ENCODE data around the gene MCF2L2. TPM values are rescaled to one million over a fixed set of nuclear protein-coding genes. Genes with fewer than 3 reads are reported as not detected.

MCF2L2 gene
- total RNA-seq, 4 donors from 2014 or later, result 0.13 to 0.49 (median 0.22) TPM; not detected in 1

DNA sequence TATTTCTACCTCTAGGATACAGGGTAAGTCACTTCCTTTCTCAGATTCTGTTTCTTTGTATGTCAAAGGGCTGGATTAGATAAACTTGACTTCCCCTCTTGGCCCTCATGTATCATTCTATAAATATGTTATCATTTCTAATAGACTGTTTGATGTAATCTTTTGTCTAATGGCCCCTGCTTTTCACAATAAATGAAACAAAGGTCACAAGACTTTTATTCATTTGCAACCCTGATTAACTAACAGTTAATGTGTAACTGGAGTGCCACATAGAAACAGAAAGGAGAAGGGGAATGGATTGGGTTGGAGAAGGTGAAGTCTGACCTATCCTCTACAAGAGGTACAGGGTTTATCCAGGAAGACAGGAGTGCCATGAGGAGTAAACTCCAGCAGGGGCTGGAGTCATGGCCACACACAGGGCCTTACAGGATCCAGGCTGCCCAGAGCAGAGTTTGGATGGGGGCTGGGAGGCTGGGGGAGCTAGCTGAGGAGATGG lies 183.4 kb downstream of the MCF2L2 start:
- Histone ChIP-seq H3K4me1 (no peaks in the 10 kb centered on the region), H3K36me3 (no peaks in the 10 kb centered on the region), H3K27ac (no peak overlapping the region), H3K27me3 (no peaks in the 10 kb centered on the region), H3K9me3 (no peaks in the 10 kb centered on the region), H3K4me3 (replicated peaks in 1 of 3) (no peak overlapping the region)
- intact Hi-C loops (cut with DNase I), result no loop called here
- DNase-seq, result no peak
- TF ChIP-seq POLR2A (IDR thresholded peaks at IDR 0.05), result no peak
- TF ChIP-seq, protein P1, sequence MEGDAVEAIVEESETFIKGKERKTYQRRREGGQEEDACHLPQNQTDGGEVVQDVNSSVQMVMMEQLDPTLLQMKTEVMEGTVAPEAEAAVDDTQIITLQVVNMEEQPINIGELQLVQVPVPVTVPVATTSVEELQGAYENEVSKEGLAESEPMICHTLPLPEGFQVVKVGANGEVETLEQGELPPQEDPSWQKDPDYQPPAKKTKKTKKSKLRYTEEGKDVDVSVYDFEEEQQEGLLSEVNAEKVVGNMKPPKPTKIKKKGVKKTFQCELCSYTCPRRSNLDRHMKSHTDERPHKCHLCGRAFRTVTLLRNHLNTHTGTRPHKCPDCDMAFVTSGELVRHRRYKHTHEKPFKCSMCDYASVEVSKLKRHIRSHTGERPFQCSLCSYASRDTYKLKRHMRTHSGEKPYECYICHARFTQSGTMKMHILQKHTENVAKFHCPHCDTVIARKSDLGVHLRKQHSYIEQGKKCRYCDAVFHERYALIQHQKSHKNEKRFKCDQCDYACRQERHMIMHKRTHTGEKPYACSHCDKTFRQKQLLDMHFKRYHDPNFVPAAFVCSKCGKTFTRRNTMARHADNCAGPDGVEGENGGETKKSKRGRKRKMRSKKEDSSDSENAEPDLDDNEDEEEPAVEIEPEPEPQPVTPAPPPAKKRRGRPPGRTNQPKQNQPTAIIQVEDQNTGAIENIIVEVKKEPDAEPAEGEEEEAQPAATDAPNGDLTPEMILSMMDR (IDR thresholded peaks at IDR 0.05), result no peak

DNA sequence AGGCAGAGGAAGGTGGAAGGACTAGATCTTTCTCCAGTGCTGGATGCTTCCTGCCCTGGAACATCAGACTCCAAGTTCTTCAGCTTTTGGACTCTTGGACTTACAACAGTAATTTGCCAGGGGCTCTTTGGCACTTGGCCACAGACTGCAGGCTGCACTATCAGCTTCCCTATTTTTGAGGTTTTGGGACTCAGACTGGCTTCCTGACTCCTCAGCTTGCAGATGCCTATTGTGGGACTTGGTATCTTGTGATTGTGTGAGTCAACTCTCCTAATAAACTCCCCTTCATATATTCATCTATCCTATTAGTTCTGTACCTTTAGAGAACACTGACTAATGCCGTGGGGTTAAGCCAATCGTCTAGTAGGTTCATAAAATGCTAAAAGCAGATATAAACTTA lies 184.2 kb downstream of the MCF2L2 start:
- H3K27ac ChIP-seq, result no peak overlapping the region
- 84 to 90% methylated on average over 2 of the region's 2 CpGs for WGBS, 2 donors
- no peaks in the 10 kb centered on the region for H3K27me3 ChIP-seq
- H3K4me3 ChIP-seq (replicated peaks in 1 of 3), result no peak overlapping the region
- H3K4me1 ChIP-seq, result no peaks in the 10 kb centered on the region
- intact Hi-C loops (cut with DNase I), result no loop called here
- no peak for TF ChIP-seq POLR2A (IDR thresholded peaks at IDR 0.05)
- TF ChIP-seq, protein P1 (IDR thresholded peaks at IDR 0.05), result no peak
- peak in 1 of 2 donors; percentile 16 for DNase-seq
- H3K36me3 ChIP-seq, result no peaks in the 10 kb centered on the region
- no peaks in the 10 kb centered on the region for H3K9me3 ChIP-seq

DNA sequence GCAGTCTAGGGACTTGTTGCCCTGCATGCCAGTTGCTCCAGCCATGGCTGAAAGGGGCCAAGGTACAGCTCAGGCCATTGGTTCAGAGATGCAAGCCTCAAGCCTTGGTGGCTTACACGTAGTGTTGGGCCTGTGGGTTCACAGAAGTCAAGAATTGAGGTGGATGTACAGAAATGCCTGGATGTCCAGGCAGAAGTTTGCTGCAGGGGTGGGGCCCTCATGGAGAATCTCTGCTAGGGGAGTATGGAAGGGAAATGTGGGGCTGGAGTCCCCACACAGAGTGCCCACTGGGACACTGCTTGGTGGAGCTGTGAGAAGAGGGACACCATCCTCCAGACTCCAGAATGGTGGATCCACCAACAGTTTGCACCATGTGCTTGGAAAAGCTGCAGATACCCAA lies 186.0 kb downstream of the MCF2L2 start:
- WGBS, 2 donors, result 82 to 100% methylated on average over 1 of the region's 1 CpG
- TF ChIP-seq, protein P1 (IDR thresholded peaks at IDR 0.05), result no peak
- no peak for TF ChIP-seq POLR2A (IDR thresholded peaks at IDR 0.05)
- no peak for DNase-seq
- H3K27me3 ChIP-seq, result no peaks in the 10 kb centered on the region
- no peak overlapping the region for H3K4me3 ChIP-seq (replicated peaks in 1 of 3)
- H3K27ac ChIP-seq, result no peak overlapping the region
- H3K4me1 ChIP-seq, result no peaks in the 10 kb centered on the region
- no peaks in the 10 kb centered on the region for H3K9me3 ChIP-seq
- intact Hi-C loops (cut with DNase I), result no loop called here
- no peaks in the 10 kb centered on the region for H3K36me3 ChIP-seq

DNA sequence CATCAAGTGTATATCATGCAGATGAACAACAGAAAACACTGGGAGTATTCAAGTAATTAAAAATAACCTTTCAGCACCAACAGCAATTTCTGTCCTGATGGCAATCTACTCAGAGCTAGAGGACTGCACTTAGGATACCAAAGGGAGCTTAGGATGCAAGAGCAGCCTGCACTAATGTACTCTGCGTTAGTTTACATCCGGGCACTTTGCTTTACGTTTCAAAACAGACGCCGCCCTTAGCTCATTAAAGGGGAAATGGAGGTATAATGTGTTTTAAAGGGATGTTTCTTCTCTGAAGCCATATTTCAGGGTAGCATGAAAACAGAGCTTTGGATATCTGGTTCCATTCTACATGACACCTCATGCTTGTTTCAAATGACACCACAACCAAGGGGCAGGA lies 189.4 kb downstream of the MCF2L2 start:
- DNase-seq, result no peak
- intact Hi-C loops (cut with DNase I), result no loop called here
- TF ChIP-seq, protein P1 (IDR thresholded peaks at IDR 0.05), result no peak
- TF ChIP-seq POLR2A (IDR thresholded peaks at IDR 0.05), result no peak
- Histone ChIP-seq H3K4me1 (no peaks in the 10 kb centered on the region), H3K4me3 (replicated peaks in 1 of 3) (no peak overlapping the region), H3K27me3 (no peaks in the 10 kb centered on the region), H3K27ac (no peak overlapping the region), H3K9me3 (no peaks in the 10 kb centered on the region), H3K36me3 (no peaks in the 10 kb centered on the region)
- WGBS, 2 donors, result 81 to 84% methylated on average over 5 of the region's 5 CpGs

DNA sequence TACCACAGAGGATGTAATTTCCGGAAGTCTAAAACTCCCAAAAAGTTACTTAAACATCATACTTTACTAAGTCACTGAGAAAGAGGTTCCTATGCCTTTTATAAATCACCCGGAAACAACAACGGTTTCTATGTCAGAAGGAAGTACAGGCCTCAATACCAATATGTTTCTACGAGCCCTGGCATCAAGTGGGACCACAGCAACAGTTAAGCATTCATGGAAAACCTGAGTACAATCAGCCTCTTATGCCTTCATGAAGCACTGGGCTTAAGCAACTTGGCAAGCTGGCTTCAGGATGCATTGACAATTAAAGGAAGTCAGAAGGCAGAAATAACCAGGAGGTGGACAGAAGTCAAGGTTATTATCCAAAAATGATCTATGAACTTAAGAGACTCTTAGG lies 194.5 kb downstream of the MCF2L2 start:
- WGBS, 2 donors, result 67 to 69% methylated on average over 4 of the region's 4 CpGs
- Histone ChIP-seq H3K36me3 (no peaks in the 10 kb centered on the region), H3K27me3 (no peaks in the 10 kb centered on the region), H3K4me1 (no peaks in the 10 kb centered on the region), H3K9me3 (no peaks in the 10 kb centered on the region), H3K27ac (no peak overlapping the region), H3K4me3 (replicated peaks in 1 of 3) (no peak overlapping the region)
- TF ChIP-seq POLR2A (IDR thresholded peaks at IDR 0.05), result no peak
- TF ChIP-seq, protein P1 (IDR thresholded peaks at IDR 0.05), result no peak
- DNase-seq, result no peak
- intact Hi-C loops (cut with DNase I), result no loop called here

Measured in thyroid gland (tissue), 4 donors.